Measurements from ENCODE around the gene SNCG. TPM values are rescaled to one million over a fixed set of nuclear protein-coding genes. Genes with fewer than 3 reads are reported as not detected.
"Not testable (repeated sequence)": the region's sequence is repeated elsewhere in the genome, so short reads cannot be mapped to it uniquely, and the experiment has no call there.

Gene SNCG
- total RNA-seq, 3 donors from 2014 or later = 52.1 to 255 (median 53.7) TPM

DNA sequence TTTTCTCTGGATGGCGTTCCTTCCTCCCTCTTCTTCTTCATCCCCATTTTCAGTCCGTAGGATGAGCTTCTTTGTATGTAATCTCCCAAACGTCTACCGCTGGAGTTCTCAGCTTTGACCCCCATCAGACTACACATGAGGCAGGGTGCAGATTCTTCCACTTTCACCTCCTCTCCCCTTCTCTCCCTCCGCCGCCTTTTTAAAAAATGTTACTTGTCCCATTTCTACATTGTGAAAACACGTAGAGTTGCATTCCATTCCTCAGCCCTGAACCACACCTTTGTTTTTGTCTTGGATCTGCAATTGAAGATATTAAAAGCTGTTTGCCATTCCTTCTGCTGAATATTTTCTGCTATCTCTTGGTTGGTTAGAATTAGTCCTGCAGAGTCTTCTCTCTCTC, 16.1 kb downstream of the SNCG start:
- TF ChIP-seq POLR2AphosphoS5 (IDR thresholded peaks at IDR 0.05) (no peak), POLR2A (IDR thresholded peaks at IDR 0.05) (no peak)
- TF ChIP-seq, protein P1, sequence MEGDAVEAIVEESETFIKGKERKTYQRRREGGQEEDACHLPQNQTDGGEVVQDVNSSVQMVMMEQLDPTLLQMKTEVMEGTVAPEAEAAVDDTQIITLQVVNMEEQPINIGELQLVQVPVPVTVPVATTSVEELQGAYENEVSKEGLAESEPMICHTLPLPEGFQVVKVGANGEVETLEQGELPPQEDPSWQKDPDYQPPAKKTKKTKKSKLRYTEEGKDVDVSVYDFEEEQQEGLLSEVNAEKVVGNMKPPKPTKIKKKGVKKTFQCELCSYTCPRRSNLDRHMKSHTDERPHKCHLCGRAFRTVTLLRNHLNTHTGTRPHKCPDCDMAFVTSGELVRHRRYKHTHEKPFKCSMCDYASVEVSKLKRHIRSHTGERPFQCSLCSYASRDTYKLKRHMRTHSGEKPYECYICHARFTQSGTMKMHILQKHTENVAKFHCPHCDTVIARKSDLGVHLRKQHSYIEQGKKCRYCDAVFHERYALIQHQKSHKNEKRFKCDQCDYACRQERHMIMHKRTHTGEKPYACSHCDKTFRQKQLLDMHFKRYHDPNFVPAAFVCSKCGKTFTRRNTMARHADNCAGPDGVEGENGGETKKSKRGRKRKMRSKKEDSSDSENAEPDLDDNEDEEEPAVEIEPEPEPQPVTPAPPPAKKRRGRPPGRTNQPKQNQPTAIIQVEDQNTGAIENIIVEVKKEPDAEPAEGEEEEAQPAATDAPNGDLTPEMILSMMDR (IDR thresholded peaks at IDR 0.05) = no peak
- intact Hi-C loops (cut with DNase I; ENCODE audit: low total_unique reads) = loop anchor here (10.0 kb wide), 1 partner anchor 1580 kb away; no protein-coding TSS in a partner anchor
- peak overlapping the region; percentile 82 to 100 for H3K27ac ChIP-seq
- H3K27me3 ChIP-seq = no peaks in the 10 kb centered on the region
- H3K4me1 ChIP-seq = peaks cover 0 to 4% of the 10 kb centered on the region in 2 donors
- no peaks in the 10 kb centered on the region for H3K9me3 ChIP-seq
- DNase-seq (ENCODE audit: low spot score in 2 of 2) = no peak
- no peaks in the 10 kb centered on the region for H3K36me3 ChIP-seq
- peak overlapping the region in 1 of 3 donors; percentile 20 for H3K4me3 ChIP-seq

GRCh38 chr10:86976362-86977056, 18.1 kb downstream of the SNCG start:
- Histone ChIP-seq H3K27ac (no peak overlapping the region), H3K27me3 (no peaks in the 10 kb centered on the region), H3K4me1 (no peaks in the 10 kb centered on the region), H3K4me3 (no peak overlapping the region), H3K36me3 (no peaks in the 10 kb centered on the region), H3K9me3 (no peaks in the 10 kb centered on the region)
- TF ChIP-seq POLR2AphosphoS5 (IDR thresholded peaks at IDR 0.05) = no peak
- TF ChIP-seq POLR2A (IDR thresholded peaks at IDR 0.05) = no peak
- DNase-seq (ENCODE audit: low spot score in 2 of 2) = no peak
- intact Hi-C loops (cut with DNase I; ENCODE audit: low total_unique reads) = loop anchor here (10.0 kb wide), 1 partner anchor 1578 kb away; no protein-coding TSS in a partner anchor

GRCh38 chr10:86978457-86978856, 20.1 kb downstream of the SNCG start:
- H3K27ac ChIP-seq = peak overlapping the region; percentile 60 to 68
- DNase-seq (ENCODE audit: low spot score in 2 of 2); H3K36me3 ChIP-seq; H3K4me3 ChIP-seq; H3K9me3 ChIP-seq; H3K27me3 ChIP-seq; H3K4me1 ChIP-seq: not testable (repeated sequence)
- intact Hi-C loops (cut with DNase I; ENCODE audit: low total_unique reads) = loop anchor here (10.0 kb wide), 1 partner anchor 1576 kb away; no protein-coding TSS in a partner anchor

GRCh38 chr10:86979296-86979818, 21.0 kb downstream of the SNCG start:
- DNase-seq (ENCODE audit: low spot score in 2 of 2) = no peak
- intact Hi-C loops (cut with DNase I; ENCODE audit: low total_unique reads) = loop anchor here (10.0 kb wide), 1 partner anchor 1575 kb away; no protein-coding TSS in a partner anchor
- no peaks in the 10 kb centered on the region for H3K9me3 ChIP-seq
- H3K36me3 ChIP-seq = no peaks in the 10 kb centered on the region
- TF ChIP-seq POLR2AphosphoS5 (IDR thresholded peaks at IDR 0.05) (no peak), POLR2A (IDR thresholded peaks at IDR 0.05) (no peak)
- TF ChIP-seq, protein P1 (IDR thresholded peaks at IDR 0.05) = no peak
- peak overlapping the region in 1 of 2 donors; percentile 82 for H3K27ac ChIP-seq
- no peaks in the 10 kb centered on the region for H3K27me3 ChIP-seq
- H3K4me3 ChIP-seq = no peak overlapping the region
- no peaks in the 10 kb centered on the region for H3K4me1 ChIP-seq

- intact Hi-C loops (cut with DNase I; ENCODE audit: low total_unique reads) = loop anchor here (10.0 kb wide), 1 partner anchor 1575 kb away; no protein-coding TSS in a partner anchor
- H3K27ac ChIP-seq = peak overlapping the region; percentile 33 to 82
- no peak overlapping the region for H3K4me3 ChIP-seq
- no peaks in the 10 kb centered on the region for H3K9me3 ChIP-seq
- no peaks in the 10 kb centered on the region for H3K36me3 ChIP-seq
- no peak for DNase-seq (ENCODE audit: low spot score in 2 of 2)
- TF ChIP-seq, protein P1 (IDR thresholded peaks at IDR 0.05) = no peak
- TF ChIP-seq POLR2A (IDR thresholded peaks at IDR 0.05) = no peak
- no peak for TF ChIP-seq POLR2AphosphoS5 (IDR thresholded peaks at IDR 0.05)
- no peaks in the 10 kb centered on the region for H3K27me3 ChIP-seq
- no peaks in the 10 kb centered on the region for H3K4me1 ChIP-seq
Observed at GRCh38 chr10:86979977-86980448, 21.6 kb downstream of the SNCG start.

DNA sequence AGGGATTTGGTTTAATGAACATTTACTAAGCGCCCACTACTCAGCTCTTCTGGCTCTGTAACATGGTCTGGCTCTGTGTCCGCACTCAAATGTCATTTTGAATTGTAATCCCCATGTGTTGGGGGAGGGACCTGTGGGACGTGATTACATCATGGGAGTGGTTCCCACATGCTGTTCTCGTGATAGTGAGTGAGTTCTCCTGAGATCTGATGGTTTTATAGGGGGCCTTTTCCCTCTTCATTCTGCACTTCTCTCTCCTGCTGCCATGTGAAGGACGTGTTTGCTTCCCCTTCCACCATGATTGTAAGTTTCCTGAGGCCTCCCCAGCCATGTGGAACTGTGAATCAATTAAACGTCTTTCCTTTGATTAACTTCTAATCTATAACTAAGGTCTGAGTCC, 22.6 kb downstream of the SNCG start:
- H3K9me3 ChIP-seq; H3K4me1 ChIP-seq; intact Hi-C loops (cut with DNase I; ENCODE audit: low total_unique reads); H3K36me3 ChIP-seq; H3K27me3 ChIP-seq; DNase-seq (ENCODE audit: low spot score in 2 of 2); H3K4me3 ChIP-seq: not testable (repeated sequence)
- peak overlapping the region in 1 of 2 donors; percentile 82 for H3K27ac ChIP-seq

Measured in breast epithelium (tissue), 4 donors.